K562 (cell line): ENCODE data around the gene CBL. TPM values are rescaled to one million over a fixed set of nuclear protein-coding genes. Genes with fewer than 3 reads are reported as not detected.

Experiments
- ATAC-seq: fragments of 200-7000 bp; cut with Tn5 transposase; 3 replicates; pipeline ENCODE4 v1.9.1; 2020; ENCODE audit warnings: moderate library complexity
- BruUV-seq: library from RNA; stranded (reverse); fragments of 400-500 nt; replicated peaks from 2 replicates; lab custom pipeline; 2021; lab: Mats Ljungman, UMichigan
- CTCF ChIA-PET: fragments of 300-600 bp; formaldehyde crosslinking; extraction: SDS; loops from one replicate; lab custom pipeline; 2021; ENCODE audit warnings: low intra/inter-chr PET ratio; lab: Yijun Ruan, JAX
- POLR2A ChIA-PET: fragments of 300-600, 350-650 bp; sonication (Branson Sonifier 250); formaldehyde crosslinking; extraction: SDS; loops from one replicate; lab custom pipeline; 2021; ENCODE audit warnings: antibody characterized with exemption, inconsistent platforms; lab: Yijun Ruan, JAX
- DNase-seq, 4 experiments: peaks; one replicate each; pipeline versions ENCODE4 v3.0.0 to v3.0.0-alpha.2; 2011 to 2018; ENCODE audit warnings: low spot score in 3 of 4, mixed read lengths in 3 of 4; ENCODE audit errors: extremely low read depth in 1 of 4
- FAIRE-seq: peaks from 2 replicates; lab custom pipeline; 2011; peaks lifted over from hg19 to GRCh38; lab: Jason Lieb, UNC
- H2AFZ ChIP-seq: 2 replicates; pipeline ENCODE4 v1.6.0; 2011; ENCODE audit warnings: low read depth, low read length, control low read depth, inconsistent platforms
- H3K27ac ChIP-seq: fragments of 200-600 bp; 3 replicates; pipeline ENCODE4 v1.8.0; 2011; ENCODE audit warnings: low read depth, mild to moderate bottlenecking, control low read depth, inconsistent platforms, low read length, moderate library complexity, mixed read lengths; ENCODE audit errors: extremely low read depth
- H3K27me3 ChIP-seq, 2 experiments: fragments of 300-600 bp in 1 of 2; 2 replicates in 1 of 2; 3 replicates in 1 of 2; pipeline versions ENCODE4 v1.6.0 to v1.8.0; 2011; ENCODE audit warnings: inconsistent platforms in 2 of 2, low read length in 2 of 2, mild to moderate bottlenecking in 1 of 2, mixed read lengths in 1 of 2, moderate library complexity in 1 of 2; ENCODE audit not compliant: control insufficient read depth in 2 of 2, insufficient read depth in 2 of 2
- H3K36me3 ChIP-seq: fragments of 300-600 bp; 3 replicates; pipeline ENCODE4 v1.8.0; 2011; ENCODE audit warnings: mild to moderate bottlenecking, low read length, inconsistent platforms; ENCODE audit not compliant: control insufficient read depth, insufficient read depth
- H3K4me1 ChIP-seq, 2 experiments: fragments of 200-600 bp in 1 of 2; replicated peaks in 1 of 2; 2 replicates in 1 of 2; 3 replicates in 1 of 2; pipeline versions ENCODE4 v1.5.1 to v1.8.0; 2011; ENCODE audit warnings: inconsistent platforms in 2 of 2, low read length in 2 of 2, mild to moderate bottlenecking in 1 of 2, mixed read lengths in 1 of 2, moderate library complexity in 1 of 2; ENCODE audit not compliant: control insufficient read depth in 2 of 2, insufficient read depth in 2 of 2
- H3K4me2 ChIP-seq: 2 replicates; pipeline ENCODE4 v1.6.1; 2011; ENCODE audit warnings: low read length, control low read depth, inconsistent platforms, mixed read lengths; ENCODE audit not compliant: insufficient read depth
- H3K4me3 ChIP-seq: fragments of 200-600 bp; sonication (generic), shearing (Covaris generic); 2 replicates; pipeline ENCODE4 v1.5.1; 2016; ENCODE audit warnings: control low read depth, inconsistent platforms
- H3K79me2 ChIP-seq: fragments of 200-600 bp; 3 replicates; pipeline ENCODE4 v1.8.0; 2011; ENCODE audit warnings: low read length, inconsistent platforms; ENCODE audit not compliant: control insufficient read depth, insufficient read depth
- H3K9ac ChIP-seq, 2 experiments: 2 replicates each; pipeline versions ENCODE4 v1.6.0 to v1.6.1; 2011; ENCODE audit warnings: low read depth in 2 of 2, low read length in 2 of 2, control low read depth in 1 of 2, inconsistent platforms in 1 of 2, mild to moderate bottlenecking in 1 of 2, mixed read lengths in 1 of 2; ENCODE audit not compliant: insufficient read depth in 1 of 2
- H3K9me1 ChIP-seq: one replicate; pipeline ENCODE4 v1.6.0; 2011; ENCODE audit warnings: inconsistent platforms, mild to moderate bottlenecking, low read length, moderate library complexity; ENCODE audit not compliant: control insufficient read depth, insufficient read depth
- H3K9me3 ChIP-seq: replicated peaks from 2 replicates; pipeline ENCODE4 v1.5.1; 2011; ENCODE audit warnings: low read depth, low read length, inconsistent platforms; ENCODE audit not compliant: control insufficient read depth, insufficient read depth
- H4K20me1 ChIP-seq: replicated peaks from 2 replicates; pipeline ENCODE4 v1.6.1; 2011; ENCODE audit warnings: low read length, inconsistent platforms, mixed read lengths; ENCODE audit not compliant: control insufficient read depth, insufficient read depth
- EWSR1 ChIP-seq: fragments of 450-650 bp; IDR thresholded peaks from 2 replicates; pipeline ENCODE4 v1.6.1; 2018; ENCODE audit warnings: borderline replicate concordance, mild to moderate bottlenecking, low read depth, moderate library complexity; ENCODE audit not compliant: partially characterized antibody
- NR2C1 ChIP-seq, 2 experiments: fragments of 450-650 bp; IDR thresholded peaks; 2 replicates each; pipeline ENCODE4 v1.6.1; 2017; ENCODE audit warnings: mild to moderate bottlenecking in 2 of 2, antibody characterized with exemption in 1 of 2, inconsistent platforms in 1 of 2, missing compliant biosample characterization in 1 of 2, missing genetic modification characterization in 1 of 2
- PHTF2 ChIP-seq: fragments of 250-450 bp; sonication (Bioruptor Pico); IDR thresholded peaks from 2 replicates; pipeline ENCODE4 v1.5.0; 2021; ENCODE audit warnings: mild to moderate bottlenecking
- PYGO2 ChIP-seq: fragments of 450-650 bp; IDR thresholded peaks from 2 replicates; pipeline ENCODE4 v1.6.1; 2016; ENCODE audit warnings: mild to moderate bottlenecking, missing genetic modification characterization, moderate library complexity, missing compliant biosample characterization
- WGBS: fragments of 100-300 bp; shearing (Covaris generic); methylation state at CpG from one replicate; pipeline ENCODE4 v1.1.6; 2016; ENCODE audit warnings: low coverage, mixed read lengths; ENCODE audit not compliant: insufficient coverage; ENCODE audit errors: missing lambda C conversion rate; 5-methylcytosine and 5-hydroxymethylcytosine counted together
- in situ Hi-C: fragments of 300-500 bp; cut with MboI; formaldehyde crosslinking; loops from 4 replicates; pipeline ENCODE4 v1.15.0; 2018; ENCODE audit warnings: inconsistent platforms, mixed read lengths
- intact Hi-C: fragments of 100-400 bp; cut with micrococcal nuclease; formaldehyde crosslinking; loops from 2 replicates; pipeline ENCODE4 v1.14.2; 2022
- polyA plus RNA-seq, 8 experiments: library from polyadenylated mRNA; depleted of rRNA in 4 of 8; stranded (reverse) in 5 of 8; unstranded in 3 of 8; fragments of >200 nt; fragmentation: Nextera tagmentation in 2 of 8; fragmentation: Illumina TruSeq in 1 of 8; extraction: Ambion mirVana in 2 of 8; extraction: Trizol in 1 of 8; gene quantifications; 2 replicates each; pipeline versions ENCODE4 v1.2.1 to v1.2.3, GENCODE V29; 2011 to 2014; ENCODE audit warnings: inconsistent platforms in 1 of 8, missing spikeins in 1 of 8
- total RNA-seq, 7 experiments: library from RNA; depleted of rRNA in 6 of 7; stranded (reverse); fragments of >200 nt in 6 of 7; fragmentation: Illumina TruSeq in 2 of 7; extraction: Trizol in 2 of 7; gene quantifications; 2 replicates each; pipeline versions ENCODE4 v1.2.1 to v1.2.3, GENCODE V29; 2011 to 2021; ENCODE audit warnings: low replicate concordance in 1 of 7
- TF ChIP-seq, protein P1 (sequence below): fragments of 250-450 bp; sonication (Bioruptor Pico); IDR thresholded peaks from 2 replicates; pipeline ENCODE4 v1.4.0; 2020

Gene CBL
- total and polyA plus RNA-seq, 9 of the 15 experiments (the other 6 are each of a cell fraction or from before 2014, with no cell fraction given) = 3.2 to 24.9 (median 9.9) TPM

DNA sequence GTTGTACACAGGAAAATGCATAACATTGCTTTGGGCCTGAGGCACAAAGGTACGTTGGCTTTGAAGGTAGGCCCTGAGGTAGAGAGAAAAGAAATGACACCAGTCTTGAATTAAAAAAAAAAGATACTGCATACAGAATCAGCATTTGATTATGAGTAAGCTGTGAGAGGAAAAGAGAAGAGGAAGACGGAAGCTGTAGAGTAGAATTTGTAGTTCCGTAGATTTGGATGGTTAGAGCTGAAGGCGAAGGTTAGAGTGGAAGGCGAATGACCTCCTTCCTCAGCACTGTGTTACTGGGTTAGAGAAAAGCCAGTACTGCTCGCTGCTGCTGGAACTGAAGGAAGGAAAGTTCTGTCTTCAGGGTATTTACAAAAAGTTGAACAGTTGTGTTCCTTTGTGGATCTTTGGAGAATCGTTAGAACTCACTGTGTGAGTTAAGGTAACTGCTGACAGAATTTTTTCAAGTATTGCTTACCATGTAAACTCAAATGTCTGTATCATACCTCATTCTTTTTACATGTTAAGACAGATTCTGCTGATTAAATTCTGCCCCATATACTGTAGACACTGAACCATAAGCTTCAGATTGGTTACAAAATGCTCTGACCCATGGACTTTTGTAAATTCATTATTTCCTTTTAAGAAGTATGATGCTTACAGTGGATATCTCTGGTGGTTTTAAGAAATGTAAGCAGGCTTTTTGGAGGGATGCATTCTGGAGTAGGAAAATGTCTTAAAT, 60.5 kb downstream of the CBL start:
- 75% methylated on average over 7 of the region's 7 CpGs for WGBS
- Histone ChIP-seq H2AFZ (no peak overlapping the region), H3K9me1 (no peaks in the 10 kb centered on the region), H3K4me2 (no peak overlapping the region), H4K20me1 (no peaks in the 10 kb centered on the region), H3K4me3 (no peak overlapping the region), H3K9me3 (no peaks in the 10 kb centered on the region), H3K27ac (no peak overlapping the region), H3K27me3 (no peaks in the 10 kb centered on the region), H3K36me3 (no peaks in the 10 kb centered on the region), H3K4me1 (peaks cover 0 to 22% of the 10 kb centered on the region in 2 experiments; a peak in 3 of 5 replicates), H3K79me2 (peaks cover 15% of the 10 kb centered on the region), H3K9ac (no peak overlapping the region)
- ATAC-seq (no peak), DNase-seq (no peak), FAIRE-seq (no peak)
- in situ Hi-C loops = no loop called here
- BruUV-seq = no TSS peak
- intact Hi-C loops = no loop called here
- POLR2A ChIA-PET = interaction anchor here (1.3 to 1.4 kb wide), 2 partner anchors 8 to 20 kb away, joined by 3 to 4 read pairs; no protein-coding TSS in a partner anchor
- TF ChIP-seq EWSR1 (no peak), PHTF2 (CRISPR knock-in tag) (no peak), NR2C1 (IDR thresholded peaks at IDR 0.05) (no peak), NR2C1 (tag; IDR thresholded peaks at IDR 0.05) (no peak), PYGO2 (no peak)
- TF ChIP-seq, protein P1, sequence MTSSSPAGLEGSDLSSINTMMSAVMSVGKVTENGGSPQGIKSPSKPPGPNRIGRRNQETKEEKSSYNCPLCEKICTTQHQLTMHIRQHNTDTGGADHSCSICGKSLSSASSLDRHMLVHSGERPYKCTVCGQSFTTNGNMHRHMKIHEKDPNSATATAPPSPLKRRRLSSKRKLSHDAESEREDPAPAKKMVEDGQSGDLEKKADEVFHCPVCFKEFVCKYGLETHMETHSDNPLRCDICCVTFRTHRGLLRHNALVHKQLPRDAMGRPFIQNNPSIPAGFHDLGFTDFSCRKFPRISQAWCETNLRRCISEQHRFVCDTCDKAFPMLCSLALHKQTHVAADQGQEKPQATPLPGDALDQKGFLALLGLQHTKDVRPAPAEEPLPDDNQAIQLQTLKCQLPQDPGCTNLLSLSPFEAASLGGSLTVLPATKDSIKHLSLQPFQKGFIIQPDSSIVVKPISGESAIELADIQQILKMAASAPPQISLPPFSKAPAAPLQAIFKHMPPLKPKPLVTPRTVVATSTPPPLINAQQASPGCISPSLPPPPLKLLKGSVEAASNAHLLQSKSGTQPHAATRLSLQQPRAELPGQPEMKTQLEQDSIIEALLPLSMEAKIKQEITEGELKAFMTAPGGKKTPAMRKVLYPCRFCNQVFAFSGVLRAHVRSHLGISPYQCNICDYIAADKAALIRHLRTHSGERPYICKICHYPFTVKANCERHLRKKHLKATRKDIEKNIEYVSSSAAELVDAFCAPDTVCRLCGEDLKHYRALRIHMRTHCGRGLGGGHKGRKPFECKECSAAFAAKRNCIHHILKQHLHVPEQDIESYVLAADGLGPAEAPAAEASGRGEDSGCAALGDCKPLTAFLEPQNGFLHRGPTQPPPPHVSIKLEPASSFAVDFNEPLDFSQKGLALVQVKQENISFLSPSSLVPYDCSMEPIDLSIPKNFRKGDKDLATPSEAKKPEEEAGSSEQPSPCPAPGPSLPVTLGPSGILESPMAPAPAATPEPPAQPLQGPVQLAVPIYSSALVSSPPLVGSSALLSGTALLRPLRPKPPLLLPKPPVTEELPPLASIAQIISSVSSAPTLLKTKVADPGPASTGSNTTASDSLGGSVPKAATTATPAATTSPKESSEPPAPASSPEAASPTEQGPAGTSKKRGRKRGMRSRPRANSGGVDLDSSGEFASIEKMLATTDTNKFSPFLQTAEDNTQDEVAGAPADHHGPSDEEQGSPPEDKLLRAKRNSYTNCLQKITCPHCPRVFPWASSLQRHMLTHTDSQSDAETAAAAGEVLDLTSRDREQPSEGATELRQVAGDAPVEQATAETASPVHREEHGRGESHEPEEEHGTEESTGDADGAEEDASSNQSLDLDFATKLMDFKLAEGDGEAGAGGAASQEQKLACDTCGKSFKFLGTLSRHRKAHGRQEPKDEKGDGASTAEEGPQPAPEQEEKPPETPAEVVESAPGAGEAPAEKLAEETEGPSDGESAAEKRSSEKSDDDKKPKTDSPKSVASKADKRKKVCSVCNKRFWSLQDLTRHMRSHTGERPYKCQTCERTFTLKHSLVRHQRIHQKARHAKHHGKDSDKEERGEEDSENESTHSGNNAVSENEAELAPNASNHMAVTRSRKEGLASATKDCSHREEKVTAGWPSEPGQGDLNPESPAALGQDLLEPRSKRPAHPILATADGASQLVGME (CRISPR knock-in tag) = no peak
- CTCF ChIA-PET = no interaction called here
